MCF 10A (cell line): ENCODE results near the gene TSSC4. TPM values are rescaled to one million over a fixed set of nuclear protein-coding genes. Genes with fewer than 3 reads are reported as not detected.

ENCODE experiments used
- BruUV-seq: library from RNA; stranded (reverse); fragments of 400-500 nt; replicated peaks from 2 replicates; lab custom pipeline; 2021; lab: Mats Ljungman, UMichigan
- CTCF ChIA-PET: fragments of 300-600 bp; sonication (Branson Sonifier 250); formaldehyde crosslinking; extraction: SDS; loops from one replicate; lab custom pipeline; 2021; ENCODE audit warnings: antibody characterized with exemption, inconsistent platforms; lab: Yijun Ruan, JAX
- POLR2A ChIA-PET: fragments of 300-600, 350-650 bp; sonication (Branson Sonifier 250); formaldehyde crosslinking; extraction: SDS; loops from one replicate; lab custom pipeline; 2020; ENCODE audit warnings: antibody characterized with exemption, inconsistent platforms; lab: Yijun Ruan, JAX
- DNase-seq: peaks from one replicate; pipeline ENCODE4 v3.0.0-alpha.2; 2018; ENCODE audit not compliant: unreplicated experiment
- H3K27ac Mint-ChIP-seq: one replicate; pipeline ENCODE4 v1.8.0; 2022; ENCODE audit warnings: mild to moderate bottlenecking, low read depth, mixed read lengths; ENCODE audit not compliant: unreplicated experiment
- H3K27me3 Mint-ChIP-seq: one replicate; pipeline ENCODE4 v1.8.0; 2022; ENCODE audit warnings: mixed read lengths; ENCODE audit not compliant: insufficient read depth, unreplicated experiment
- H3K36me3 Mint-ChIP-seq: one replicate; pipeline ENCODE4 v1.8.0; 2022; ENCODE audit warnings: mild to moderate bottlenecking, moderate library complexity, mixed read lengths; ENCODE audit not compliant: insufficient read depth, unreplicated experiment
- H3K4me1 Mint-ChIP-seq: one replicate; pipeline ENCODE4 v1.8.0; 2022; ENCODE audit warnings: mixed read lengths; ENCODE audit not compliant: insufficient read depth, unreplicated experiment
- H3K4me3 Mint-ChIP-seq: one replicate; pipeline ENCODE4 v1.8.0; 2022; ENCODE audit warnings: mild to moderate bottlenecking, moderate library complexity, mixed read lengths; ENCODE audit not compliant: unreplicated experiment
- H3K9me3 Mint-ChIP-seq: one replicate; pipeline ENCODE4 v1.8.0; 2022; ENCODE audit warnings: mixed read lengths; ENCODE audit not compliant: unreplicated experiment
- CTCF ChIP-seq: fragments of 200-600 bp; IDR thresholded peaks from one replicate; pipeline ENCODE4 v1.8.0; 2022; ENCODE audit warnings: antibody characterized with exemption, mild to moderate bottlenecking; ENCODE audit not compliant: unreplicated experiment
- intact Hi-C: fragments of 100-400 bp; cut with micrococcal nuclease; formaldehyde crosslinking; loops from 2 replicates; pipeline ENCODE4 v1.14.1; 2022
- total RNA-seq: library from RNA; stranded (reverse); gene quantifications from 2 replicates; pipeline ENCODE4 v1.2.3, GENCODE V29; 2022

The TSSC4 gene
- total RNA-seq, 1 experiment from 2014 or later = 70.3 TPM

GRCh38 chr11:2443881-2444820, 43.6 kb downstream of the TSSC4 start, which contains the start of gene TRPM5:
Gene TRPM5 (minus strand): TSS chr11:2444514. CDS start chr11:2423036, 21,478 bp downstream.
- intact Hi-C loops = no loop called here
- Mint-ChIP-seq H3K27ac (no peak within 1 kb of the TSS), H3K4me3 (no peak within 1 kb of the TSS), H3K27me3 (peaks cover 26% of the 10 kb centered on the region), H3K36me3 (no peaks in the 10 kb centered on the region), H3K4me1 (no peaks in the 10 kb centered on the region), H3K9me3 (no peaks in the 10 kb centered on the region)
- DNase-seq = no peak
- CTCF ChIA-PET = interaction anchor here (0.6 kb wide), 1 partner anchor 19 kb away, joined by 3 read pairs; no protein-coding TSS in a partner anchor
- no peak for TF ChIP-seq CTCF
- POLR2A ChIA-PET = no interaction called here
- no TSS peak for BruUV-seq

GRCh38 chr11:2444821-2445745, 44.5 kb downstream of the TSSC4 start, which contains the start of gene KCNQ1:
Gene KCNQ1 (plus strand): TSS chr11:2445008. CDS start chr11:2445099, 91 bp downstream.
- TF ChIP-seq CTCF = no peak
- Mint-ChIP-seq H3K27ac (no peak within 1 kb of the TSS), H3K4me1 (no peaks in the 10 kb centered on the region), H3K27me3 (peaks cover 26% of the 10 kb centered on the region), H3K9me3 (no peaks in the 10 kb centered on the region), H3K4me3 (no peak within 1 kb of the TSS), H3K36me3 (no peaks in the 10 kb centered on the region)
- intact Hi-C loops = no loop called here
- ChIA-PET POLR2A (no interaction called here), CTCF (no interaction called here)
- no peak for DNase-seq
- no TSS peak for BruUV-seq

GRCh38 chr11:2445746-2446551, 45.4 kb downstream of the TSSC4 start:
- intact Hi-C loops = no loop called here
- Mint-ChIP-seq H3K4me3 (no peak overlapping the region), H3K9me3 (no peaks in the 10 kb centered on the region), H3K4me1 (no peaks in the 10 kb centered on the region), H3K27ac (no peak overlapping the region), H3K36me3 (no peaks in the 10 kb centered on the region), H3K27me3 (peaks cover 26% of the 10 kb centered on the region)
- no TSS peak for BruUV-seq
- POLR2A ChIA-PET = no interaction called here
- no peak for DNase-seq
- CTCF ChIA-PET = no interaction called here
- no peak for TF ChIP-seq CTCF
